AG04449 (cell line): ENCODE data around the gene EIF1AX.
"Not testable (repeated sequence)": the region's sequence is repeated elsewhere in the genome, so short reads cannot be mapped to it uniquely, and the experiment has no call there.

Experiments used
- CTCF ChIA-PET: fragments of 350-600 bp; formaldehyde crosslinking; extraction: SDS; loops from one replicate; lab custom pipeline; 2021; ENCODE audit warnings: antibody characterized with exemption; lab: Yijun Ruan, JAX
- POLR2A ChIA-PET: fragments of 400-600, 350-600 bp; formaldehyde crosslinking; extraction: SDS; loops from one replicate; lab custom pipeline; 2020; ENCODE audit warnings: antibody characterized with exemption, inconsistent platforms; lab: Yijun Ruan, JAX
- DNase-seq: peaks from one replicate; pipeline ENCODE4 v3.0.0-alpha.2; 2010; ENCODE audit warnings: low read depth, low spot score
- H3K4me3 ChIP-seq: 2 replicates; pipeline ENCODE4 v1.5.1; 2011; ENCODE audit warnings: low read depth, mild to moderate bottlenecking, control low read depth, low read length
- CTCF ChIP-seq: IDR thresholded peaks from one replicate; pipeline ENCODE4 v1.5.1; 2011; ENCODE audit warnings: mild to moderate bottlenecking, moderate library complexity, low read length, control low read depth, inconsistent platforms; ENCODE audit not compliant: insufficient read depth; ENCODE audit errors: missing control alignments

Gene EIF1AX

DNA sequence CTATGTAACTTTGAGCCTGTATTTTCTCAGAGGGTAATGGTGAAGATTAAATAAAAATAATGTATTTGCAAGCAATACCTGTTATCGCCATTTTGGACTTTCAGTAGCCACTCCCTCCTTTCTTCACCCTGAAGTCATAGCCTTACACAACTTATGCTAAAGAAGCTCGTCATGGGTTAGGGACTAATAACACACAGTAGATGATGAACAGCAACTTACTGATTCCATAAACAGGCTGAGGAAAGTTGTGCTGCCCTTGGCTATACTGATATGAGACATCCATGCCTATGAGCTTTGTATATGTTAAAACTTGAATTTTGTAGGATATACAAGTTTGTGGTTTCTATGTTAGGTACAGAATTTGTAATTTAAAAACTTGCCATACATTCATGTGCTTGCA, 31.7 kb upstream of the EIF1AX start:
- POLR2A ChIA-PET: no interaction called here
- DNase-seq: no peak
- no peak for TF ChIP-seq CTCF
- CTCF ChIA-PET: no interaction called here
- no peak overlapping the region for H3K4me3 ChIP-seq

- no peak overlapping the region for H3K4me3 ChIP-seq
- POLR2A ChIA-PET: no interaction called here
- TF ChIP-seq CTCF: no peak
- no peak for DNase-seq
- CTCF ChIA-PET: no interaction called here
Measured at GRCh38 chrX:20171887-20172286, 30.2 kb upstream of the EIF1AX start.

- H3K4me3 ChIP-seq, DNase-seq, CTCF ChIA-PET, POLR2A ChIA-PET: not testable (repeated sequence)
Measured at GRCh38 chrX:20162516-20162915, 20.9 kb upstream of the EIF1AX start.

- ChIA-PET CTCF (no interaction called here), POLR2A (no interaction called here)
- no peak overlapping the region for H3K4me3 ChIP-seq
- no peak for TF ChIP-seq CTCF
- no peak for DNase-seq
Measured at GRCh38 chrX:20159797-20160385, 18.3 kb upstream of the EIF1AX start.

DNA sequence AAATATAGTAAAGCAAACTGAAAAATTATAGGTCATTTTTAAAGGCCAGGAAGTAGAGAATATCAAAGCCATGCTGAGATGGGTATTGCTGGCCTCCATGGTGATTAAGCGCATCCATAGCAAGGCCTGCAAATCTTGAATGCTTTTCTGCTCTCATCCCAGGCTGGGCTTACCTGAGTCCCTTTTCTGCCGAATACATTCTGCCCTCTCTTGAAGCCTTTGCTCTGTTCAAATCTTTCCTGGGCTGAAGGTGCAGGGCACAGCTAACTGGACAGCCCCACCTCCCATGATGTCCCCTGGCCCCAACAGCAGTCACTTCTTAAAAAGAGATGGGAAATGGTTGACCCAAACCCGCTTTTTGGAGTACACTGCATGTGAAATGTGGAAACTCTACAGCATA, 10.1 kb upstream of the EIF1AX start:
- TF ChIP-seq CTCF: no peak
- no peak overlapping the region for H3K4me3 ChIP-seq
- POLR2A ChIA-PET: no interaction called here
- no peak for DNase-seq
- CTCF ChIA-PET: interaction anchor here (1.5 kb wide), 1 partner anchor 10 kb away, joined by 3 read pairs; the partner anchor contains the start of gene EIF1AX

DNA sequence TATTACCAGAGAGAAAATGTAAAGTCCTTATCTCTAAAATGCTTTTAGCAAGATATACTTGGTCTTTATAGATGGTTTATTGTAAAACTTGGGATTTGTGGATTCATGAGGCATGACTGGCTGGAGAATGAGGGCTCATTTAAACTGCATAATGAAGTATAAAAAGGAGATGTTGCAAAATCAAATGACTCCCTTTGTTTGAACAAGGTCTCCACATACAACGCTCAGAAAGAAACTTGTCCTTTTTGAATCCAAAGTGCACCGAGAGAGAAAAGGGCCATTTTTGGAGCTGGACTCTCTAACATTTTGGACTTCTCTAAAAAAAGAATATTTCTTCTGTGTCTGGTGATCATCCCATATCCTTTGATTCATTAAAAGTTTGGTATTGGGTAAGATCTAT, 7.7 kb upstream of the EIF1AX start:
- no peak overlapping the region for H3K4me3 ChIP-seq
- POLR2A ChIA-PET: no interaction called here

More for the DNA sequence above, 7.7 kb upstream of the EIF1AX start:
- no peak for DNase-seq
- CTCF ChIA-PET: interaction anchor here (1.0 kb wide), 1 partner anchor 9 kb away, joined by 4 read pairs; no protein-coding TSS in a partner anchor
- TF ChIP-seq CTCF: no peak
